CD4-positive, alpha-beta T cell treated with Interleukin-21 for 1 hour (primary cell): ENCODE results near the gene LRRC14B.
"Not testable (repeated sequence)": the region's sequence is repeated elsewhere in the genome, so short reads cannot be mapped to it uniquely, and the experiment has no call there.

Experiments
- DNase-seq: peaks from one replicate; pipeline ENCODE4 v3.0.0-alpha.2; 2020

Gene LRRC14B

DNA sequence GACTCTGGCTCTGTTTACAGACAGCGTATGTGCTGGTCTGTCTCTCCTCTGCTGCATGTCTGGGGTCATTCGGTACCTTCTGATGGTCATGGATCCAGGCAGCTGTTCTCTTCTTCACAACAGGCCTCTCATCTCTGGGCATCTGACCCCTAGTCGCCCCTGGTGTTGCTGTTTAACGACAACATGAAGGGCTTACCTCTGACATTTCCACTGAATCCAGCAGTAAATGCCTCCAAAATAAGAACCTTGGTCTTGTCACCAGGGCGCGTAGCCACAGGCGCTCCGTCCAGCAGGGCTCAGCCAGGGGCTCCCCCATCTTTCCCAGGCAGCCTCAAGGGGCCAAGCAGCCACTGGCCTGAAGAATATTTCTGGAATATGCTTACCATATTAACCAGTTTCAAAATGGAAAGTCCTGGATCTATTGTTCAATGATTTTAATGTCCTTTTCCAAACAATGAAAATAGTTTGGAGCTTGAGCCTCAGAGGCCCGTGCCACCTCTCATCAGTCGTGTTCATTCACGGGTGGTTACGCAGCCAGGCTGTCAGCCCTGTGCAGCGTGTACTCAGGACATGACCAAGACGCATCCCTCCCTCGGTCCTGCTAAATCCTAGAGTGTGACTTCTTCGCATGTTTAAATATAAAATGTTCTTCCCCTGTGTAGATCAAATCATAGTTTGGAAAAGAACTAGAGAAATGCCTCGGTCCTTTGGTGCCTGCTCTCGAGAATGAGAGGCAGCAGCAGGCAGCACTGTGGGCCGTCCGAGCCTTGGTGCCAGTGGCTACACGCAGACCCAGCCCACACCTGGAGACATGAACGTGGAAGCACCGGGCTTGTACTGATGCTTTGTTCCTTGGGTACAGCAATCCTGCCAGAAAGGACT, 30.1 kb upstream of the LRRC14B start:
- DNase-seq: no peak

DNA sequence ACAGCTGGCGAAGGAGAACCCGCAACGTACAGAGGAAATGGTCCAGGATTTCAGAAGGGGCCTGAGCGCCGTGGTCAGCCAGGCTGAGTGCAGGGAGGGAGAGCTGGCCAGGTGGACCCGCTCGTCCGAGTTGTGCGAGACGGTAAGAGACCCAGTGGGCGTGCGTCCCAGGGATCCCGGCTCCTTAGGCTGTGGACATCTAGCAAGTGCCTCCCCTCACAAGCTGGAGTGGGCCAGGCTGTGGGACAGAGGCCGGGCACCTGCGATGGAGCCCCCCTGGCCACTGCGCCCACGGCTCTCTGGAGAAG, 29.5 kb upstream of the LRRC14B start:
- DNase-seq: no peak

DNA sequence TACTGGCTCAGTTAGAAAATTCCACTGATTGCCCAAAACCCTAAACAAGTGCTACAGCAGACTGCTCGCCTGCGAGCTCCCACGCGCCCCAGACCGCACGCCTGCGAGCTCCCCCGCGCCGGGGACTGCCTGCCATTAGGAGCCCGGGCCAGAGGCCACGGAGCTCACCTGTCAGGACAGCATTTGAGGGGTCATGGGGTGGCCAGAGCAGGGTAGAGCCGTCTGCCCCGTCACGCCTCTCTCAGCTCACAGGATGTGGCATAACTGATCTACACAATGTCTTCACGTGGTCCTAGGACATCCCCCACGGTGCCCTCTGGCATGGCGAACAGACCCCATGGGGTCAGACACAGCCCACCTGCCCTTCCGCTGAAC, 29.1 kb upstream of the LRRC14B start:
- no peak for DNase-seq

DNA sequence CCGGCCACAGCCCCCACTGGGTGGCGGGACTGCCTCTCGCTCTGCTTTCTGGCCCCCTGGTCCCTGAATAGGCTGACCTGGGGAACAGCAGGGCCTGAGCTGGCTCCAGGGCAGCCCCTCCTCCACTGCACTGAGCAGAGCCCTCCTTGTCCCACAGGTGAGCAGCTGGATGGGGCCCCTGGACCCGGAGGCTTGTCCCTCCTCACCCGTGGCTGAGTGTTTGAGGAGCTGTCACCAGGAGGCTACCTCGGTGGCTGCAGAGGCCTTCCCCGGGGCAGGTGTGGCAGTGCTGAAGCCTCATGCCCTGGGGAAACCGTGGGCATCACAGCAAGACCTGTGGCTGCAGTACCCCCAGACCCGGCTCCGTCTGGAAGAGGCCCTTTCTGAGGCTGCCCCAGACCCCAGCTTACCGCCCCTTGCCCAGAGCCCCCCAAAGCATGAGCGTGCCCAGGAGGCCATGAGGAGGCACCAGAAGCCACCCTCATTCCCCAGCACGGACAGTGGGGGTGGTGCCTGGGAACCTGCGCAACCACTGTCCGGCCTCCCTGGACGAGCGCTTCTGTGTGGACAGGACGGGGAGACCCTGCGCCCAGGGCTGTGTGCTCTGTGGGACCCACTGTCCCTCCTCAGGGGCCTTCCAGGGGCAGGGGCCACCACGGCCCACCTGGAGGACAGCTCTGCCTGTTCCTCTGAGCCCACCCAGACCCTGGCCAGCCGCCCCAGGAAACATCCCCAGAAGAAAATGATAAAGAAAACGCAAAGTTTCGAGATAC, 28.5 kb upstream of the LRRC14B start:
- DNase-seq: no peak

DNA sequence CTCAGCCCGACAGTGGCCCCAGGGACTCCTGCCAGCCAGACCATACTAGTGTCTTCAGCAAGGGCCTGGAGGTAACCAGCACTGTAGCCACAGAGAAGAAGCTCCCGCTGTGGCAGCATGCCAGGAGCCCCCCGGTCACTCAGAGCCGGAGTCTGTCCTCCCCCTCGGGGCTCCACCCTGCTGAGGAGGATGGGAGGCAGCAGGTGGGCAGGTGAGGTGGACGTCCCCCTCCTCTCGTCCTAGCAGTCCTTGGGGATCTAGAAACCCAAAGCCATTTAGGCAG, 28.0 kb upstream of the LRRC14B start:
- DNase-seq: no peak

DNA sequence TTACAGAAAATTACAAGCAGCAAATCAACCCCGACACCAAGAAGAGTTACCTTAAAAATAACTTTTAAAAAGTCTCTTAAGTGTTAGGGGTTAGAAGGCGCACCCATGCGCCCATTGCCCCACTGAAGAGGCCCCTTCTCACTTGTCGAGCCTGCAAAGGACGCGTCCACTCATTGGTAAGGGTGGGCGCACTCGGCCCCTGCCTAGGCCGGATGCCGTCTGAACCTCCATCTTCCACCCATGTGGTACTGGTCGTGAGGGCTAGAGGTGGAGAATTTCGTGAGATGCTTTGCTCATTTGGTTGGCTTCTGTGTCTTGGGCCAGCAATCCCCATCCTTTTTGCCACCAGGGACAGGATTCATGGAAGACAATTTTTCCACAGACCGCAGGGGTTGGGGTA, 27.5 kb upstream of the LRRC14B start:
- no peak for DNase-seq

DNA sequence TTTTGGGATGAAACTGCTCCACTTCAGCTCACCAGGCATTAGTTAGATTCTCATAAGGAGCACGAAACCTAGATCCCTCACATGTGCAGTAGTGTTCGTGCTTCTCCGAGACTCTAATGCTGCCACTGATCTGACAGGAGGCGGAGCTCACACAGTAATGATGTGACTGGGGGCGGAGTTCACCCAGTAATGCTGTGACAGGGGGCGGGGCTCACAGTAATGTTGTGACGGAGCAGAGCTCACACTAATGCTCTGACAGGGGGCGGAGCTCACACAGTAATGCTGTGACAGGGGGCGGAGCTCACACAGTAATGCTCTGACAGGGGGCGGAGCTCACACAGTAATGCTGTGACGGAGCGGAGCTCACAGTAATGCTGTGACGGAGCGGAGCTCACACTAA, 27.1 kb upstream of the LRRC14B start:
- no peak for DNase-seq

DNA sequence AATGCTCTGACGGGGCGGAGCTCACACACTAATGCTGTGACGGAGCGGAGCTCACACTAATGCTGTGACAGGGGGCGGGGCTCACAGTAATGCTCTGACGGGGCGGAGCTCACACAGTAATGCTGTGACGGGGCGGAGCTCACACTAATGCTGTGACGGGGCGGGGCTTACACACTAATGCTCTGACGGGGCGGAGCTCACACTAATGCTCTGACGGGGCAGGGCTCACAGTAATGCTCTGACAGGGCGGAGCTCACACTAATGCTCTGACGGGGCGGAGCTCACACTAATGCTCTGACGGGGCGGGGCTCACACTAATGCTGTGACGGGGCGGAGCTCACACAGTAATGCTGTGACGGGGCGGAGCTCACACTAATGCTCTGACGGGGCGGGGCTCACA, 26.5 kb upstream of the LRRC14B start:
- not testable (repeated sequence) for DNase-seq

DNA sequence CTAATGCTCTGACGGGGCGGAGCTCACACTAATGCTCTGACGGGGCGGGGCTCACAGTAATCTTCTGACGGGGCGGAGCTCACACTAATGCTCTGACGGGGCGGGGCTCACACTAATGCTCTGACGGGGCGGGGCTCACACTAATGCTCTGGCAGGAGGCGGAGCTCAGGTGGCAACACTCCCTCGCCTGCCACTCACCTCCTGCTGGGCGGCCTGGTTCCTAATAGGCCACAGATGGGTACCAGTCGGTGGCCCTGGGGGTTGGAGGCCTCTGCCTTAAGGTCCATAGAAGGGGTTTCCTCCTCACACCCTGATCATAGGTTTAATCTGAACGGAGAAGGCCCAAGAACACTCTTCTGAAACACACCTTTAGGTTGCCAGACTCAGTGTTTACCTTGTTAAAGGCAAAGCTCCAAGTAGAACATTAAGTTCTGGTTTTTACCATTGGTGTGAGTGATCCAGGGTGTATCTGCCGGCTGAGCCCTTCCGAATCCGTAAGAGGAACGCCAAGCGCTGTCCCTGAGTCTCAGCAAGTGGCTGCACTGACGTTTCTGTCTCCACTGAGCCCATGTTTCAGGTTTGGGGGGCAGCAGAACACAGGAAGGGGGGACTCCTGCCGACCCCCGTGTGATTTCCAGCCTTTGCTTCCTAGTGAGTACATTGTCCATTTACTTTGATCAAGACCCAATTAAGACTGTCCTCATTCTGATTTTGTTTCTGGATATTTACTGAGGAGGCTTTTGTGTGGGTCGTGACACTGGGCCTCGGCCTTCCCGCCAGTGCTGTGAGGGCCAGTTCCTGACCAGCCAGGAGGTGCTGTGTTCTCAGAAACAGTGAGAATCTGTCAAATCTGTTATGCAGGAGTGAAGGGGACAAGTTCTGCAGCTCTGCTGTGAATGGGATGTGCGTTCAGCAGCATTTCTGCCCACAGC, 24.6 kb upstream of the LRRC14B start:
- DNase-seq: no peak

DNA sequence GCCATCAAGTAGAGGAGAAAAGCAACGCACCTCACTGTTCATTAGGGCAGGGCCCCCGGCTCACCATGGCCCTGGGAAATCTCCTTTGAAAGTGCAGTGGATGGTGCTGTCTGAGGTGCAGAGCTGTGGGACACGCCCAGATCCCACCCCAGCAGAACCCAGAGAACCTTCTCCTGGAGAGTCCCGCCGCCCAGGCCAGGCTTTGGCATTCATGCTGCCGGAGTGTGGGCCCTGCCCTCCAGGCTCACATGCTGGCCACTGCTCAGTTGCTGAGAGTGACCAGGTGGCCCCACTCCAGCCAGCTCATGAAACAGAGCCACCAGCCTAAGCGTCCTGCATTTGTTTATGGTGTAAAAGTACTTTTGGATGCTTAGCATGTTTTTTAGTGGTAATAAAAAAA, 23.8 kb upstream of the LRRC14B start:
- no peak for DNase-seq

DNA sequence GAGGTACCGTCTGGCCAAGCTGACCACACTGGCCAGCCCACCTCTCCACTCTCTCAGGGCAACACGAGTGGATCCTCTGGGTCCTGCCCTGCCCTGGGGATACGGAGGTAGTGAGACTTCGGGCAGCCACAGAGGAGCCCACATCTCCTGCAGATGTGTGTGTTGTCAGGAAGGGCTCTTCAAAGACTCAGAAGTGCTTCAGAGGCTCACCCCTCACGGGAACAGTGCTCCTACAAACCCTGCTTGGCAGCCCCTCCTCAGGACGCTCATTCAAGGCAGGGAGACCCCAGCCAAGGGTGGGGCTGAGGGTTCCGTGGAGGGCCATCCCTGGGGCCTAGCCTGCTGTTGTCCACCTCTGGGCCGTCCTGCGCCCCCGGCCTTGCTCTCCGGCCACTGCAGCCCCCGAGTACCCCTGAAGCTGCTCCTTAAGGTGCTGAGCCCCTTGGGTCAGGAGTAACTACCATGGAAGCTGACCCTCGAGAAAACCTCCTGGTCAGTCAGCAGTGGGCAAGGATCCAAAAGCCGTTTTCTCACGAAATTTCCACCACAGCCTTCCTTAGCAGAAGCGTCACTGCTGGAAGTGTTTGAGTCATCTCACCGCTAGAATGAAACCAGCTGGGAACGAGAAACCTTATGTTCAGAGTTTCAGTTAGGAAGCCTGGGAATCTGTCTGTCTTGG, 23.2 kb upstream of the LRRC14B start:
- DNase-seq: no peak

DNA sequence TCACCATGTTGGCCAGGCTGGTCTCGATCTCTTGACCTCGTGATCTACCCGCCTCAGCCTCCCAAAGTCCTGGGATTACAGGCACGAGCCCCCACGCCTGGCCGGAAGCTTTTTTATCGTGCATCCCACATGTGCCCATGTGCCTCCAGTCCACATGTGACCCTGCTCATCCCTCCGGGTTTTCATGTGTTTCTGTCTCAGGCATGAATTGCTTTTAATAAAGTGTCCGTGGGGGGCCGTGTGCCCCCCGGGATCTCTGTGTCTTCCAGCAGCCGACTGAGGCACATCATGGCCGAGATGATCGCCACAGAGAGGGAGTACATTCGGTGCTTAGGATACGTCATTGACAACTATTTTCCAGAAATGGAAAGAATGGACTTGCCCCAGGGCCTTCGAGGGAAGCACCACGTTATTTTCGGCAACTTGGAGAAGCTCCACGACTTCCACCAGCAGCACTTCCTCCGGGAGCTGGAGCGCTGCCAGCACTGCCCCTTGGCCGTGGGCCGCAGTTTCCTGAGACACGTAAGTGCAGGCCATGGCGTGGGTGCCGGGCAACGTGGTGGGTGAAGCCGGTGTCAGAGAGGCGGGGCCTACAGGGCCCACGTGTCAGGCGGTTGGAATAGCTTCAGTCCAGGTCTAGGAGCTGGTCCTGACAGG, 22.1 kb upstream of the LRRC14B start:
- DNase-seq: no peak

DNA sequence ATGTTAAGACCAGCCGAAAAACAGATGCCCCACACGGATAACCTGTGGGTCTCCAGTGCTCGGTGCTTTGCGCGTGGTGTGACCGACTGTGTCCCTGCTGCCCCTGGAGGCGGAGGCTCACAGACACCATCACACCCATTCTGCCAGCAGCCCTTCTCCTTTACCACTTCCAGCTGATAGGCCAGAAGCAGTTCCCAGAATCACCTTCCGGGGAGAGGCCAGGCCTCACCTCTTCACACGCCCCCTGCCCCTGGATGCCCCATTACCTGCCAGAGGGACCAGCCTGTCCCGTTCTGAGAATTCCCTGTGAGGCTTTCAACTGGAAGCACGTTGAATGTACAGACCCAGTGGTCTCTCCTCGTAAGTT, 21.6 kb upstream of the LRRC14B start:
- no peak for DNase-seq

DNA sequence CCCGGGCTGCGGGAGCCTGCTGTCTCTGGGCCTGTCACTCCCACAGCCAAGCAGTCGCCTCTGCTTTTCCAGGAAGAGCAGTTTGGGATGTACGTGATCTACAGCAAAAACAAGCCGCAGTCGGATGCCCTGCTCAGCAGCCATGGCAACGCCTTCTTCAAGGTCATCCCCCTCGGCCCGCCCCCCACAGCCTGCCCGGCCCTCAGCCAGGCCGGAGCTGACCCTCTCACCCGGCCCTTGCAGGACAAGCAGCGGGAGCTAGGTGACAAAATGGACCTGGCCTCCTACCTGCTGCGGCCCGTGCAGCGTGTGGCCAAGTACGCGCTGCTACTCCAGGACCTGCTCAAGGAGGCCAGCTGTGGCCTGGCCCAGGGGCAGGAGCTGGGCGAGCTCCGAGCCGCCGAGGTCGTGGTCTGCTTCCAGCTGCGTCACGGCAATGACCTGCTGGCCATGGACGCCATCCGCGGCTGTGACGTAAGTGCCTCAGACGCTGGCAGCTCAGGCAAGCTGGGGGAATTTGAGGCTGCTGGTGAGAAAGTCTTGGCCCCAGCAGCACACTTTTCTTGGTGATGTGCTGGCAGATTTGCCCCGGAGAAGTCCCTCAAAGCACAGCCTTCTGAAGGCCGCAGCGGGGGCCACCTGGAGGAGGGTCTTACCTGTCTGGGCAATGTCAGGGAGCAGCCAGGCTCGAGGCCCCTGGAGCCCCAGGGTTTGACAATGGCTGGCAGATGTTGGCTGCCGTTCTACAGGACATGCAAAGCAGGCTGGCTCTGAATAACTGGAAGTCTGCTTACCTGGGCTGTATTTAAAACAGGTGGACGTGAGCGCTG, 20.1 kb upstream of the LRRC14B start:
- no peak for DNase-seq

DNA sequence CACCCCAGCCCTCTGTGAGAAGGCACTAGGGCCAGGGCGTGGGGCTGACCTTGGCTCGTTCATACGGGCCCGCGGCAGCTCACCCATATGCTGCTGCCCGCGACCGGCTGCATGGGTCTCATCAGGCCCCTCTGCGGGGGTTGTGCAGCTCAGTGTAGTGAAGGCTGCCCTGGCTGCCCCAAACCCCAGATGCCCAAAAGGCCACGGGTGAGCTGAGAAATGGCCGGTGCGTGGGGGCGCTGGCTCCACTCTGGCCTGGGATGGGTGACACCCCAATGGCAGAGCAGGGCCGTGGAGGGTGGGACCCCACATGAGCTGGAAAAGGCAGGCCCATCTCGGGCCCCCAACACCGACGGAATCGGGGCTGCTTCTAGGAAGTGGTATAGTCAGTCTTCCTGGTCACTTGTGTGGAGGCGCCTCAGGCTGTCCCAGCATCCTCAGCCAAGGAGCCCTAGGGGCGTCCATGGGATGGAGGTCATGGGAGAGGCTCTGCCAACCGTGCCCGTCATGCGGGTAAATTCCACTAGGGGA, 19.4 kb upstream of the LRRC14B start:
- no peak for DNase-seq

DNA sequence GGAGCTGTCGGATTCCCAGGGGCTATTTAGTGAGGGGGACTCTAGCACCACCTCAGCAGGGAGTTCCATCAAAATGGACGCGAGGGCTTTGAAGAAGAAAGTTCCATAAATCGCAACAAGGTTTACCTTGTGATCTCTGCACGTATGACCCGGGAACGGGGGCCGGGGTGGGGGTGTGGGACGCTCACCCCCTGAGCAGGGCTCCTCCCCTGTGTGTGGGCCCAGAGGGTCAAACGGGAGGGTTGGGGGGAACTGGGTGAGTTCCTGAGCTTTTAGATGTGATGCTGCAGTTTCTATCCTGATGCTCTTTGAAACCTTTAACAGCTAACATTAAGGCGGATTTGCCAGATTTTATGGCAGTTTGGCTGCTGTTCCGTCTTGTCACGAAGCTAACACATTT, 18.9 kb upstream of the LRRC14B start:
- DNase-seq: no peak

DNA sequence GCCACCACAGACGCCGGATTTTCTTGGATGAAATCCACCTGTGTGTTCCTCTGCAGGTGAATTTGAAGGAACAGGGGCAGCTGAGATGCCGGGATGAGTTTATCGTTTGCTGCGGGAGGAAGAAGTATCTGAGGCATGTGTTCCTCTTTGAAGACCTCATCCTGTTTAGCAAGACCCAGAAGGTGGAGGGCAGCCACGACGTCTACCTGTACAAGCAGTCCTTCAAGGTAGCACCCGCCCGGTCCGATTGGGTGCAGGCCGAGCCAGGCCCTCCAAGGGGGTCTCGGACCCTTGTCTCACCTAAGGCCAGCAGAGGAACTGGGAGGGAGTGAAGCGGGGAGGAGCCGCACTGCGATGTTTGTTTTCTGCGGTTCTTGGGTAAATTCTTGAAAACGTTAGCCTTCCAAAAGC, 18.4 kb upstream of the LRRC14B start:
- DNase-seq: no peak

DNA sequence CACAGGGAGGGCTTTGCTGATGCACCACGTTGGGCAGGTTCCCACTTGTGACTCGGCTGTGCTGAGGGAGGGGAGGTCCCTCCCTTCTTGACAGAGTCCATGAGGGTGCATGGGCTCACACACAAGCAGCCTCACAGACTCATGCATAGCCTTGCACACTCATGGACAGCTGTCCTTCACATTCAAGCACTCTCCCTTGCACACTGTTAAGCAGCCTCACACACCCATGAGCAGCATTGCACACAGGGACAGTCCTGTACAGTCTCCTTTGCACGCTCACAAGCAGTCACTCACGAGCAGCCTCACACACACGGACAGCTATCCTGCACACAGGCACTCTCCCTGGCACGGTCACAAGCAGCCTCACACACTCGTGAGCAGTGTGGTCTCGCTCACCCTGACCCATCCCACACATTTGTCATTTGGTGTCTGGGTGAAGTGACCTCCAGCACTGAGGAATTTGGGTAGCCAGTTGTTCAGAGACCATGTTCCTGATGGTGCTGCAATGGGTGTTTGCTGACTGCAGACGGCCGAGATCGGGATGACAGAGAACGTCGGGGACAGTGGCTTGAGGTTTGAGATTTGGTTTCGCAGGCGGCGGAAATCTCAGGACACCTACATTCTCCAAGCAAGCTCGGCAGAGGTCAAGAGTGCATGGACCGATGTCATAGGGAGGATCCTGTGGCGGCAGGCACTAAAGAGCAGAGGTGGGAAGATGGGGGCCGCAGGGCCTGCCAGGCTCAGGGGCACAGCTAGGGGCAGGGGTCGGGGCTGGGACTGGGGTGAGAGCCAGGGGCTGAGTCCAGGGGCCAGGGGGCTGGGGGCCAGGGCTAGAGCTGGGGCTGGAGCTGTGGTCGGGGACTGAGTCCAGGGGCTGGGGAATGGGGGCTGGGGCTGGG, 17.7 kb upstream of the LRRC14B start:
- DNase-seq: no peak

DNA sequence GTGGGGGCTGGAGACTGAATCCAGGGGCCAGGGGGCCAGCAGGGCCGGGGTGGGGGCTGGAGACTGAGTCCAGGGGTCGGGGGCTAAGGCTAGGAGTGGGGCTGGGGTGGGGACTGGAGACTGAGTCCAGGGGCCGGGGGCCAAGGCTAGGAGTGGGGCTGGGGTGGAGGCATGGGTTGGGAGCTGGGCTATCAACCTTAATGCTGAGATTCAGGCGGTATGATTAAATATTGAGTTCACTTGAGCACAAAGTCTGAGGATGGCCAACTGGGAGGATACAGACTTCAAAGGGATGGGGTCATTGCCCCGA, 17.0 kb upstream of the LRRC14B start:
- no peak for DNase-seq

DNA sequence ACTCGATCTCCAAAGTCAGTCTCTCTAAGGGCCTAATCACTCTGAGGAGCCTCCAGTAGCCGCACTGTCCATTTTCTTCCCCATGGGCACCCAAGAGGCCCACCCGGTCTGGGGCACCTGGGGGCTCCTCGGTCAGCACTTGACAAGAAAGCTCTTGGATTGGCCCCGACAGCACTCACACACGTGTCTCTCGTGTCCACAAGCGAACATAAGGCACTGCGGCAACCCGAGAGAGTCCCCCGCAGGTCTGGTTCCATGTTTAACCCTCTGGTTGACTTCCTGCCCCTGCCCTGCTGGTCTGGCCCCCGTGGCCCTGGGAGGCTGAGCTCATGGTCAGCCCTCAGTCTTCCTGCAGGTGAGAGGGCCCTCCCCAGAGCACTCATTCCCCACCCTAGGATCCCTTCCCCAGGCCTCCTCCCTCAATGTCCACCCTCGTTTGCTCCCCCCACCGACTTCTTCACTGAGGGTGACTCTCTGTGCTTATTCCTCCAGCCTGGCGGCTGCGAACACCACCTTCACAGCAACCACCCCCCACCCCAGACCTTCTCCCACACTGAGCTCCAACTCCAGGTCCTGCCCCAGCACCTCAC, 16.3 kb upstream of the LRRC14B start:
- no peak for DNase-seq
